Tibial artery (tissue), 4 donors: ENCODE results near the gene FAM83F.

Source experiments
- DNase-seq, 2 donors: peaks; one replicate each; pipeline ENCODE4 v3.0.0-alpha.2; 2019
- H3K27ac ChIP-seq, 2 donors: fragments of 200-600 bp; sonication (generic) in 1 of 2; 1 replicate in 1 of 2; 2 replicates in 1 of 2; pipeline ENCODE4 v1.5.1; 2018 to 2019; ENCODE audit warnings: mild to moderate bottlenecking in 1 of 2
- H3K27me3 ChIP-seq, 2 donors: fragments of 200-600 bp; sonication (generic) in 1 of 2; one replicate each; pipeline versions ENCODE4 v1.5.1 to v1.6.0; 2016 to 2019
- H3K36me3 ChIP-seq, 3 donors: fragments of 200-600 bp; sonication (generic) in 2 of 3; one replicate each; pipeline ENCODE4 v1.5.1; 2016 to 2019; ENCODE audit warnings: mild to moderate bottlenecking in 2 of 3
- H3K4me1 ChIP-seq, 4 donors: fragments of 200-600 bp; sonication (generic) in 2 of 4; 1 replicate in 3 of 4; 2 replicates in 1 of 4; pipeline ENCODE4 v1.5.1; 2016 to 2019
- H3K4me3 ChIP-seq, 2 donors: fragments of 200-600 bp; sonication (generic) in 1 of 2; 1 replicate in 1 of 2; 2 replicates in 1 of 2; pipeline ENCODE4 v1.5.1; 2018 to 2019; ENCODE audit warnings: mild to moderate bottlenecking in 2 of 2
- H3K9me3 ChIP-seq, 3 donors: fragments of 200-600 bp; sonication (generic) in 1 of 3; one replicate each; pipeline ENCODE4 v1.5.1; 2016 to 2019
- intact Hi-C: fragments of 100-400 bp; cut with DNase I; formaldehyde crosslinking; loops from one replicate; pipeline ENCODE4 v1.15.0; 2023; ENCODE audit warnings: low total_unique reads
- TF ChIP-seq, protein P1 (sequence below), 2 experiments: fragments of 200-600 bp in 1 of 2; fragments of 450-650 bp in 1 of 2; IDR thresholded peaks; one replicate each; pipeline ENCODE4 v1.5.1; 2017 to 2019; ENCODE audit warnings: antibody characterized with exemption in 2 of 2, mild to moderate bottlenecking in 1 of 2, moderate library complexity in 1 of 2

Gene FAM83F

DNA sequence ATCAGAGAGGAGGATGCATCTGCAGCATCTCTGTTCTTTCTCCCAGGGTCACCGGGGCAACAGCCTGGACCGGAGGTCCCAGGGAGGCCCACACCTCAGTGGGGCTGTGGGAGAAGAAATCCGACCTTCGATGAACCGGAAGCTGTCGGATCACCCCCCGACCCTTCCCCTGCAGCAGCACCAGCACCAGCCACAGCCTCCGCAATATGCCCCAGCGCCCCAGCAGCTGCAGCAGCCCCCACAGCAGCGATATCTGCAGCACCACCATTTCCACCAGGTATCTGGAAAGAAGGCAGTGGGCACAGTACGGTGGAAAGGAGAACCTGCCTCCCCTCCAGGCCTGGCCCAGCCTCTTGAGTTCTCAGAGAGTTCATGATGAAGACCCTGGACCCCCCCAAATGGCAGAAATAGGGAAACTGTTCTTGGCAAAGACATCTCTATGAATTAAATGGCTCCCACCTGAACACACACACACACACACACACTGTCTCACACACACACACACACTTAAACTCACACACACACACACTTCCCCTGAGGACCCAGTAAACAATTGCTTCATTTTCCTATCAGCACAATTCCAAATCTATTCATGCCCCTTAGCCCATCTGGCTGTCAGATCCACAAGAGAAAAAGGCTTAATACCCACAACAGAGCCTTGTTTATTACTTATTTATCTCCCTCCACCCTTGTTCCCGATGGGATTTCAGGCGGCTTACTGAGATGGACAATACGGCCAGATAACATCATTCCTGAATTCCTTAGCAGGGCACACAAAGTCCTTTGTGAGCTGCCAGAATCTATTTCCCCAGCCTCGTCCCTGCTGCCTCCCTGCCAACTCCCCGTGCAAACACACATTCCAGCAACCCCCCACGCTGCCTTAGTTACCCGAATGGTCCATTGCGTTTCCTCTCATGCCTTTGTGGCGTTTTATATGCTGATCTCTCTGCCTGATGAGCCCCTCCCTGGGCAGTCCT lies 26.5 kb upstream of the FAM83F start:
- intact Hi-C loops, result no loop called here
- Histone ChIP-seq H3K27ac (no peak overlapping the region), H3K27me3 (peaks cover 0 to 60% of the 10 kb centered on the region in 2 donors), H3K4me3 (no peak overlapping the region), H3K9me3 (no peaks in the 10 kb centered on the region), H3K4me1 (peaks cover 0 to 11% (median 0%) of the 10 kb centered on the region in 4 donors), H3K36me3 (no peaks in the 10 kb centered on the region)
- DNase-seq, result no peak
- TF ChIP-seq, protein P1, sequence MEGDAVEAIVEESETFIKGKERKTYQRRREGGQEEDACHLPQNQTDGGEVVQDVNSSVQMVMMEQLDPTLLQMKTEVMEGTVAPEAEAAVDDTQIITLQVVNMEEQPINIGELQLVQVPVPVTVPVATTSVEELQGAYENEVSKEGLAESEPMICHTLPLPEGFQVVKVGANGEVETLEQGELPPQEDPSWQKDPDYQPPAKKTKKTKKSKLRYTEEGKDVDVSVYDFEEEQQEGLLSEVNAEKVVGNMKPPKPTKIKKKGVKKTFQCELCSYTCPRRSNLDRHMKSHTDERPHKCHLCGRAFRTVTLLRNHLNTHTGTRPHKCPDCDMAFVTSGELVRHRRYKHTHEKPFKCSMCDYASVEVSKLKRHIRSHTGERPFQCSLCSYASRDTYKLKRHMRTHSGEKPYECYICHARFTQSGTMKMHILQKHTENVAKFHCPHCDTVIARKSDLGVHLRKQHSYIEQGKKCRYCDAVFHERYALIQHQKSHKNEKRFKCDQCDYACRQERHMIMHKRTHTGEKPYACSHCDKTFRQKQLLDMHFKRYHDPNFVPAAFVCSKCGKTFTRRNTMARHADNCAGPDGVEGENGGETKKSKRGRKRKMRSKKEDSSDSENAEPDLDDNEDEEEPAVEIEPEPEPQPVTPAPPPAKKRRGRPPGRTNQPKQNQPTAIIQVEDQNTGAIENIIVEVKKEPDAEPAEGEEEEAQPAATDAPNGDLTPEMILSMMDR (IDR thresholded peaks at IDR 0.05), result no peak

DNA sequence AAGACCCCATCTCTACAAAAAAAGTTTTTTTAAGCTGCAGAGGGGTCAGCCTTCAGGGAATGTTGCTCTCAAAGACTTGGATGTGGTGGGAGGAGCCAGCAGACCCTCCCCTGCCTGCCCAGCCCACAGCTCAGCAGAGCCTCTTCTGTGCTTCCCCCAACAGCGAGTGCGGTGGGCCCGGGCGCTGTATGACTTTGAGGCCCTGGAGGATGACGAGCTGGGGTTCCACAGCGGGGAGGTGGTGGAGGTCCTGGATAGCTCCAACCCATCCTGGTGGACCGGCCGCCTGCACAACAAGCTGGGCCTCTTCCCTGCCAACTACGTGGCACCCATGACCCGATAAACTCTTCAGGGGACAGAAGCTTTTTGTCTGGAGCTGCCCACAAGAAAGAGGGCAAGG lies 24.0 kb upstream of the FAM83F start:
- Histone ChIP-seq H3K36me3 (no peaks in the 10 kb centered on the region), H3K9me3 (no peaks in the 10 kb centered on the region), H3K4me1 (peaks cover 0 to 12% (median 0%) of the 10 kb centered on the region in 4 donors), H3K27ac (no peak overlapping the region), H3K27me3 (peaks cover 0 to 68% of the 10 kb centered on the region in 2 donors), H3K4me3 (no peak overlapping the region)
- intact Hi-C loops, result no loop called here
- TF ChIP-seq, protein P1 (IDR thresholded peaks at IDR 0.05), result no peak
- no peak for DNase-seq

DNA sequence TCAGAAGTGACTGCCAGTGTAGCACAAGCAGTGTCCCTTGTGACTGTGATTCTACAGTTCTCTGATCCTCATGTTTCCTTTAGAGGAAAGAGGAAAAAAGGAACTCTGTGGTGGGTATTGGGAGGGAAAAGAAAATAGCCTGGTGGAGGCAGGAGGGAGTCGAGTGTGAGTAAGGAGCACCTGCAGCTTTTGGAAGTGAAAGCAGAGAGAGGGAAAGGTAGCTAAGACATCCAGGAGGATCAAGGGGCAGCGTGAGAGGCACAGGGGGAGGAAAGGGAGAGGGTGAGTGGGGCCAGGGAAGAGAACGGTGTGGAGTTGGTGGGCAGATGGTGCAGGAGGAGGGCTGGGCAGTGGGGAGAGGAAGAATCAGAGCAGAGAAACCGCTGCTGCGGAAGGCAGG lies 22.1 kb upstream of the FAM83F start:
- Histone ChIP-seq H3K27me3 (peaks cover 0 to 84% of the 10 kb centered on the region in 2 donors), H3K4me1 (peaks cover 0 to 10% (median 0%) of the 10 kb centered on the region in 4 donors), H3K4me3 (no peak overlapping the region), H3K36me3 (no peaks in the 10 kb centered on the region), H3K27ac (no peak overlapping the region), H3K9me3 (no peaks in the 10 kb centered on the region)
- TF ChIP-seq, protein P1 (IDR thresholded peaks at IDR 0.05), result no peak
- no peak for DNase-seq
- intact Hi-C loops, result no loop called here

DNA sequence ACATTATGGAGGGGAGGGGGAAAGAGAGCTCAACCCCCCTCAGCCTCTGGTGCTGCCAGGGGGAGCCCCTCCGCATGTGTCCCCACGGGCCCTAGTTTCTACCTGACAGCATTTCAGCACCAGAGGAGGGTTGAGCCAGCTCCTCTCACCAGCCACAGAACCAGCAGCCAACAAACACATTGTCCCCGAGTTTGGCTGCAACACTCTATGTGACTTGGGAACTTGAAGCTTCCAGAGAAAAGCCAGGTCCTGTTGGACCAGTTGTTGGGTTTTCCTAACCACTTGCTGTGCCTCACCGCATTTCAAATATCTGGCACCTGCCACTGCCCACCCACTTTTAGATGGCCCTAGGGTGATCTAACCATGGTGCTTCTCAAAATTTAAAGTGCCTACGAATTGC lies 21.1 kb upstream of the FAM83F start:
- intact Hi-C loops, result no loop called here
- Histone ChIP-seq H3K9me3 (no peaks in the 10 kb centered on the region), H3K27ac (no peak overlapping the region), H3K27me3 (peaks cover 0 to 84% of the 10 kb centered on the region in 2 donors), H3K4me1 (peaks cover 0 to 6% (median 0%) of the 10 kb centered on the region in 4 donors), H3K36me3 (no peaks in the 10 kb centered on the region), H3K4me3 (no peak overlapping the region)
- no peak for DNase-seq
- TF ChIP-seq, protein P1 (IDR thresholded peaks at IDR 0.05), result no peak

DNA sequence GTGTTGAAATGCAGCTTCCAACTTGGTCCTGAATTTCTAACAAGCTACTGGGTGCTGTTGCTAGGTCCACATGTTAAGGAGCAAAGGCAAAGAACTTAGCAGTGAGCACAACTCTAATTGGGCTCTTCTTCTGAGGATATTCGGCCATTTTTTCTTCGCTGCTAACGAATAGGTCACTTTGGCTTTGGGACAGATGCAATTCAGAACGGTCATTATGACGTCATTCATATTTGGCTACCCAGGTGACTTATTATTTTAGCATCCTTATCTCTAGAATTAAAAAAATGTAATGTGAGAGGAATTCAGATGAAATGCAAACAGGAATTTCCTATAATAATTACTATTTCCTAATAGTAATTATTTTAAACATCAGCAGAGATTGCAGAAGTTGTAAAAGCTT lies 20.7 kb upstream of the FAM83F start:
- no peak for DNase-seq
- TF ChIP-seq, protein P1 (IDR thresholded peaks at IDR 0.05), result no peak
- intact Hi-C loops, result no loop called here

More for the DNA sequence above, 20.7 kb upstream of the FAM83F start:
- peaks cover 0 to 5% (median 0%) of the 10 kb centered on the region in 4 donors for H3K4me1 ChIP-seq
- no peaks in the 10 kb centered on the region for H3K9me3 ChIP-seq
- H3K36me3 ChIP-seq, result no peaks in the 10 kb centered on the region
- H3K4me3 ChIP-seq, result no peak overlapping the region
- no peak overlapping the region for H3K27ac ChIP-seq
- H3K27me3 ChIP-seq, result peaks cover 0 to 80% of the 10 kb centered on the region in 2 donors
